Measurements from ENCODE around the gene CAND1.
"Not testable (repeated sequence)": the region's sequence is repeated elsewhere in the genome, so short reads cannot be mapped to it uniquely, and the experiment has no call there.

Gene CAND1

DNA sequence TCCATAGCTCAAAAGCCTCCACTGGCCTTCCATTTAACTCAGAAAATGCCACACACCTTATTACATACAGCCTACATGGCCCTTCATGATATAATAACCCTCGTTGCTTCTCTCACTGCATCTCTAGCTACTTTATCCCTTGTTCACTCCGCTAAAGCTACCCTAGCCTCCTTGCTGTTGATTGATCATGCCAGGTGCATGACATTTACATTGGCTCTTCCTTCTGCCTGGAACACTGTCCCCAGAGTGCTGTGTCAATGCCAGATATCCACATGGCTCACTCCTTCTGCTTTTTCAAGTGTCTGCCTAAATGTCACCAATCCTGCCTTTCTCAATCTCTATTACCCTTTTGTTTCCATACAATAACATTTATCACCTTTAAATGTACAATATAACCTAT lies 58.3 kb downstream of the CAND1 start:
- no peak overlapping the region for H3K27ac ChIP-seq (ENCODE audit: low read depth, low read length)
- no peak overlapping the region for H3K4me3 ChIP-seq (ENCODE audit: low read depth in 1 of 5, low read length in 5 of 5)
- H3K9ac ChIP-seq (ENCODE audit: low read length in 5 of 5): no peak overlapping the region
- H3K36me3 ChIP-seq (ENCODE audit: control insufficient read depth in 5 of 5, insufficient read depth in 5 of 5, low read length in 5 of 5): peaks cover 0 to under 1% (median 0%) of the 10 kb centered on the region in 5 donors
- H3K4me1 ChIP-seq (ENCODE audit: control insufficient read depth in 5 of 5, insufficient read depth in 5 of 5, low read length in 5 of 5): no peaks in the 10 kb centered on the region
- no peaks in the 10 kb centered on the region for H3K9me3 ChIP-seq (ENCODE audit: control insufficient read depth in 5 of 5, low read length in 5 of 5)
- no peaks in the 10 kb centered on the region for H3K27me3 ChIP-seq (ENCODE audit: control insufficient read depth in 5 of 5, insufficient read depth in 4 of 5, low read length in 5 of 5)

DNA sequence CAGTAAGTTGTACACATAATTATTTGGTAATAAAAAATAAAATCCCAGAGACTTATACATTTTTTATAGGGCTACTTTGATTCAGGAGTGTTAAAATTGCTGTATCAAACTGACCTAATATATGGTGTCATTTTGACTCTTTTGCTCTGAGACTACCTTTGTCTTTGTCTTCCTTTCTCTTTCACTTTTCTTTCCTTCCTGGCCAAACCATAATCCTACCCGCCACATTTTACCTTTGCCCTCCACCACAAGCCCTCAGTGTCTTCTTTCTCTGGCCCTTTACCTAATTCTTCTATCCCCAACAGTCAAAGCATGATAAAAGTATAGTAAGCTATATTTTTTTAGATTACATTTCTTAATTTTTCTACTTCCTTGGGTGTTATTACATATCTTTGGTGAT lies 62.0 kb downstream of the CAND1 start:
- Histone ChIP-seq H3K9ac (ENCODE audit: low read length in 5 of 5) (no peak overlapping the region), H3K4me1 (ENCODE audit: control insufficient read depth in 5 of 5, insufficient read depth in 5 of 5, low read length in 5 of 5) (no peaks in the 10 kb centered on the region), H3K36me3 (ENCODE audit: control insufficient read depth in 5 of 5, insufficient read depth in 5 of 5, low read length in 5 of 5) (no peaks in the 10 kb centered on the region), H3K4me3 (ENCODE audit: low read depth in 1 of 5, low read length in 5 of 5) (no peak overlapping the region), H3K27me3 (ENCODE audit: control insufficient read depth in 5 of 5, insufficient read depth in 4 of 5, low read length in 5 of 5) (no peaks in the 10 kb centered on the region), H3K27ac (ENCODE audit: low read depth, low read length) (no peak overlapping the region), H3K9me3 (ENCODE audit: control insufficient read depth in 5 of 5, low read length in 5 of 5) (no peaks in the 10 kb centered on the region)

- H3K9ac ChIP-seq (ENCODE audit: low read length in 5 of 5): no peak overlapping the region
- no peaks in the 10 kb centered on the region for H3K4me1 ChIP-seq (ENCODE audit: control insufficient read depth in 5 of 5, insufficient read depth in 5 of 5, low read length in 5 of 5)
- no peak overlapping the region for H3K4me3 ChIP-seq (ENCODE audit: low read depth in 1 of 5, low read length in 5 of 5)
- H3K36me3 ChIP-seq (ENCODE audit: control insufficient read depth in 5 of 5, insufficient read depth in 5 of 5, low read length in 5 of 5): no peaks in the 10 kb centered on the region
- no peak overlapping the region for H3K27ac ChIP-seq (ENCODE audit: low read depth, low read length)
- H3K9me3 ChIP-seq (ENCODE audit: control insufficient read depth in 5 of 5, low read length in 5 of 5): no peaks in the 10 kb centered on the region
- H3K27me3 ChIP-seq (ENCODE audit: control insufficient read depth in 5 of 5, insufficient read depth in 4 of 5, low read length in 5 of 5): no peaks in the 10 kb centered on the region
These were observed 62.7 kb downstream of the CAND1 start for GRCh38 chr12:67331828-67332227.

GRCh38 chr12:67333649-67334048 lies 64.5 kb downstream of the CAND1 start:
- H3K4me1 ChIP-seq (ENCODE audit: control insufficient read depth in 5 of 5, insufficient read depth in 5 of 5, low read length in 5 of 5): no peaks in the 10 kb centered on the region
- peaks cover 0 to 8% (median 4%) of the 10 kb centered on the region in 5 donors for H3K9me3 ChIP-seq (ENCODE audit: control insufficient read depth in 5 of 5, low read length in 5 of 5)
- H3K27me3 ChIP-seq (ENCODE audit: control insufficient read depth in 5 of 5, insufficient read depth in 4 of 5, low read length in 5 of 5): no peaks in the 10 kb centered on the region
- H3K27ac ChIP-seq (ENCODE audit: low read depth, low read length): no peak overlapping the region
- no peak overlapping the region for H3K9ac ChIP-seq (ENCODE audit: low read length in 5 of 5)
- no peak overlapping the region for H3K4me3 ChIP-seq (ENCODE audit: low read depth in 1 of 5, low read length in 5 of 5)
- H3K36me3 ChIP-seq (ENCODE audit: control insufficient read depth in 5 of 5, insufficient read depth in 5 of 5, low read length in 5 of 5): peaks cover 0 to 3% (median 0%) of the 10 kb centered on the region in 5 donors

GRCh38 chr12:67338426-67338825 lies 69.3 kb downstream of the CAND1 start:
- peaks cover 0 to 15% (median 10%) of the 10 kb centered on the region in 5 donors for H3K9me3 ChIP-seq (ENCODE audit: control insufficient read depth in 5 of 5, low read length in 5 of 5)
- no peak overlapping the region for H3K9ac ChIP-seq (ENCODE audit: low read length in 5 of 5)
- H3K4me3 ChIP-seq (ENCODE audit: low read depth in 1 of 5, low read length in 5 of 5): no peak overlapping the region
- H3K27ac ChIP-seq (ENCODE audit: low read depth, low read length): no peak overlapping the region
- H3K27me3 ChIP-seq (ENCODE audit: control insufficient read depth in 5 of 5, insufficient read depth in 4 of 5, low read length in 5 of 5): no peaks in the 10 kb centered on the region
- H3K36me3 ChIP-seq (ENCODE audit: control insufficient read depth in 5 of 5, insufficient read depth in 5 of 5, low read length in 5 of 5): peaks cover 0 to 3% (median 0%) of the 10 kb centered on the region in 5 donors
- no peaks in the 10 kb centered on the region for H3K4me1 ChIP-seq (ENCODE audit: control insufficient read depth in 5 of 5, insufficient read depth in 5 of 5, low read length in 5 of 5)

GRCh38 chr12:67339530-67339929 lies 70.4 kb downstream of the CAND1 start:
- Histone ChIP-seq H3K36me3 (ENCODE audit: control insufficient read depth in 5 of 5, insufficient read depth in 5 of 5, low read length in 5 of 5) (peaks cover 0 to 3% (median 0%) of the 10 kb centered on the region in 5 donors), H3K9ac (ENCODE audit: low read length in 5 of 5) (no peak overlapping the region), H3K4me1 (ENCODE audit: control insufficient read depth in 5 of 5, insufficient read depth in 5 of 5, low read length in 5 of 5) (no peaks in the 10 kb centered on the region), H3K9me3 (ENCODE audit: control insufficient read depth in 5 of 5, low read length in 5 of 5) (peaks cover 0 to 15% (median 10%) of the 10 kb centered on the region in 5 donors), H3K4me3 (ENCODE audit: low read depth in 1 of 5, low read length in 5 of 5) (no peak overlapping the region), H3K27me3 (ENCODE audit: control insufficient read depth in 5 of 5, insufficient read depth in 4 of 5, low read length in 5 of 5) (no peaks in the 10 kb centered on the region), H3K27ac (ENCODE audit: low read depth, low read length) (no peak overlapping the region)

DNA sequence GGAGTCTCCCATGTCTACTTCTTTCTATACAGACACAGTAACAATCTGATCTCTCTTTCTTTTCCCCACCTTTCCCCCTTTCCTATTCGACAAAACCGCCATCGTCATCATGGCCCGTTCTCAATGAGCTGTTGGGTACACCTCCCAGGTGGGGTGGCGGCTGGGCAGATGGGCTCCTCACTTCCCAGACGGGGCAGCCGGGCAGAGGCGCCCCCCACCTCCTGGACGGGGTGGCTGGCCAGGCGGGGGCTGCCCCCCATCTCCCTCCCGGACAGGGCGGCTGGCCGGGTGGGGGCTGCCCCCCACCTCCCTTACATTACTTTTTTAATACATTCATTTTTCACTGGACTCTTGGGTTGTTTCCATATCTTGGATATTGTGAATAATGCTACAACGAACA lies 71.9 kb downstream of the CAND1 start:
- H3K27me3 ChIP-seq (ENCODE audit: control insufficient read depth in 5 of 5, insufficient read depth in 4 of 5, low read length in 5 of 5); H3K27ac ChIP-seq (ENCODE audit: low read depth, low read length); H3K4me1 ChIP-seq (ENCODE audit: control insufficient read depth in 5 of 5, insufficient read depth in 5 of 5, low read length in 5 of 5); H3K36me3 ChIP-seq (ENCODE audit: control insufficient read depth in 5 of 5, insufficient read depth in 5 of 5, low read length in 5 of 5); H3K9ac ChIP-seq (ENCODE audit: low read length in 5 of 5); H3K4me3 ChIP-seq (ENCODE audit: low read depth in 1 of 5, low read length in 5 of 5): not testable (repeated sequence)
- peaks cover 0 to 15% (median 10%) of the 10 kb centered on the region in 5 donors for H3K9me3 ChIP-seq (ENCODE audit: control insufficient read depth in 5 of 5, low read length in 5 of 5)

GRCh38 chr12:67344979-67345710 lies 76.0 kb downstream of the CAND1 start:
- Histone ChIP-seq H3K9ac (ENCODE audit: low read length in 5 of 5) (no peak overlapping the region), H3K4me3 (ENCODE audit: low read depth in 1 of 5, low read length in 5 of 5) (no peak overlapping the region), H3K4me1 (ENCODE audit: control insufficient read depth in 5 of 5, insufficient read depth in 5 of 5, low read length in 5 of 5) (no peaks in the 10 kb centered on the region), H3K36me3 (ENCODE audit: control insufficient read depth in 5 of 5, insufficient read depth in 5 of 5, low read length in 5 of 5) (no peaks in the 10 kb centered on the region), H3K9me3 (ENCODE audit: control insufficient read depth in 5 of 5, low read length in 5 of 5) (no peaks in the 10 kb centered on the region), H3K27me3 (ENCODE audit: control insufficient read depth in 5 of 5, insufficient read depth in 4 of 5, low read length in 5 of 5) (no peaks in the 10 kb centered on the region), H3K27ac (ENCODE audit: low read depth, low read length) (no peak overlapping the region)

DNA sequence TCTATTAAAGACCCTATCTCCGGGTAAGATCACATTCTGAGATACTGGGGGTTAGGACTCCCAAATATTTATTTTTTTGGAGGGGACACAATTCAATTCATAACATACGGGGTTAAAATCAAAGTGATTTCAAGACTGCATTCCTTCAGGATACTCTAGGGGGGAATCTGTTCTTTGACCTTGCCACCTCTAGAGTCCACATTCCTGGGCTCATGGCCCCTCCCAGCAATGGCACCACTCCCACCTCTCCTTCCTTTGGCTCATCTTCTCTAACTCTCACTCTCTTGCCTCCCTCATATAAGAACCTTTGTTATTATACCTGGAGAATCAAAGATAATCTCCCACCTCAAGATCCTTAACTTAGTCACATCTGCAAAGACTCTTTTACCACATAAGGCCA lies 79.5 kb downstream of the CAND1 start:
- Histone ChIP-seq H3K4me3 (ENCODE audit: low read depth in 1 of 5, low read length in 5 of 5) (no peak overlapping the region), H3K9ac (ENCODE audit: low read length in 5 of 5) (no peak overlapping the region), H3K27me3 (ENCODE audit: control insufficient read depth in 5 of 5, insufficient read depth in 4 of 5, low read length in 5 of 5) (no peaks in the 10 kb centered on the region), H3K27ac (ENCODE audit: low read depth, low read length) (no peak overlapping the region), H3K4me1 (ENCODE audit: control insufficient read depth in 5 of 5, insufficient read depth in 5 of 5, low read length in 5 of 5) (no peaks in the 10 kb centered on the region), H3K9me3 (ENCODE audit: control insufficient read depth in 5 of 5, low read length in 5 of 5) (no peaks in the 10 kb centered on the region), H3K36me3 (ENCODE audit: control insufficient read depth in 5 of 5, insufficient read depth in 5 of 5, low read length in 5 of 5) (no peaks in the 10 kb centered on the region)

DNA sequence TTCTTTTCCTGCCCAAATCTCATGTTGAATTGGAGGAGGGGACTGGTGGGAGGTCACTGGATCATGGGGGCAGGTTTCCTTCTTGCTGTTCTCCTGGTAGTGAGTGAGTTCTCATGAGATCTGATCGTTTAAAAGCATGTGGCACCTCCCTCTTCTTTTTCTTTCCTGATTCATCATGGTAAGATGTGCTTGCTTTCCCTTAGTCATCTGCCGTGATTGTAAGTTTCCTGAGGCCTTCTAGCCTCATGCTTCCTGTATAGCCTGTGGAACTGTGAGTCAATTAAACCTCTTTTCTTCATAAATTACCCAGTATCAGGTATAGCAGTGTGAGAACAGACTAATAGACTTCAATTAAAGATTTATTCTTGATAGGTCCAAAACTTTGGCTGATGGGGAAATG lies 83.5 kb downstream of the CAND1 start:
- H3K4me3 ChIP-seq (ENCODE audit: low read depth in 1 of 5, low read length in 5 of 5): no peak overlapping the region
- H3K27me3 ChIP-seq (ENCODE audit: control insufficient read depth in 5 of 5, insufficient read depth in 4 of 5, low read length in 5 of 5): no peaks in the 10 kb centered on the region
- no peak overlapping the region for H3K27ac ChIP-seq (ENCODE audit: low read depth, low read length)

More for the DNA sequence above, 83.5 kb downstream of the CAND1 start:
- no peaks in the 10 kb centered on the region for H3K9me3 ChIP-seq (ENCODE audit: control insufficient read depth in 5 of 5, low read length in 5 of 5)
- H3K9ac ChIP-seq (ENCODE audit: low read length in 5 of 5): no peak overlapping the region
- H3K4me1 ChIP-seq (ENCODE audit: control insufficient read depth in 5 of 5, insufficient read depth in 5 of 5, low read length in 5 of 5): peaks cover 0 to 13% (median 9%) of the 10 kb centered on the region in 5 donors
- no peaks in the 10 kb centered on the region for H3K36me3 ChIP-seq (ENCODE audit: control insufficient read depth in 5 of 5, insufficient read depth in 5 of 5, low read length in 5 of 5)

Measured in subcutaneous abdominal adipose tissue (tissue), 5 donors.